GM04504 (cell line): Measurements from ENCODE around the gene SLAMF7.

Experiments
- DNase-seq: peaks from one replicate; pipeline ENCODE4 v3.0.0-alpha.2; 2012; ENCODE audit warnings: low read depth

Gene SLAMF7

DNA sequence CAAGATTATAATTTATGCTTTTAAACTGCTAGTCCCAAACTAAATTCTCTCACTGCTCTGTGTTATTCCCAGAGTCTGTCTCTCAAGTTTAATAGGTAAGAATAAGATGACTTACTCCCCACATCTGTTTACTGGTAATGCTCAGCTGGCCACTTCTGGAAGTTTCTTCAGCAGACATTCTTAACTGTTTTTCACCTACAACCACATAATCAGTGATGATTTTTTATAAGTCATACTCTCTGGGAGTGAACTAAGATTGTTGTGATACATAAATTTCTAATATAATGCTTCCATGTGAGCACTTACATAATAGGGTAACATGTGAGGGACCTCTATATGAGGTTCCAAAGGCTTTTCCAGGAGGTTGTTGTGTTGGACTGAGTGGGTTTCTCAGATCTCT is 8.7 kb downstream of the SLAMF7 start:
- DNase-seq: no peak

DNA sequence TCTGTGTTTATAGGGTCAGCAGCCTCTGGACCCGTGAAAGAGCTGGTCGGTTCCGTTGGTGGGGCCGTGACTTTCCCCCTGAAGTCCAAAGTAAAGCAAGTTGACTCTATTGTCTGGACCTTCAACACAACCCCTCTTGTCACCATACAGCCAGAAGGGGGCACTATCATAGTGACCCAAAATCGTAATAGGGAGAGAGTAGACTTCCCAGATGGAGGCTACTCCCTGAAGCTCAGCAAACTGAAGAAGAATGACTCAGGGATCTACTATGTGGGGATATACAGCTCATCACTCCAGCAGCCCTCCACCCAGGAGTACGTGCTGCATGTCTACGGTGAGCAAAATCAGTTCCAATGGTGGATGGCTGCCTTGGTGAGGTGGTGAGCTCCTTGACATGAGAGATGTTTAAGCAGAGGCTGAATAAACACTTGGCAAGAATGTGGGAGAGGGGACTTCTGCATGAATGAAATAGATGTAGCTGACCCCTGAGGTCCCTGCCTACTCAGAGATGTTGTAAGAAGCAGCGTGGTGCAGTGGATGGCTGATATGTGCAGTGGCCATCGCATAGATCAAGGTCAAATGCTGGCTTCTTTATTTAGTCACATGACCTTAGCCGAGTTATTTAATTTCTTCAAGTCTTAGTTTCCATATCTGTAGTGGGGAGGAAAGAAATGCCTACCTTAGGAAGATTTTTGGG is 9.3 kb downstream of the SLAMF7 start:
- no peak for DNase-seq

DNA sequence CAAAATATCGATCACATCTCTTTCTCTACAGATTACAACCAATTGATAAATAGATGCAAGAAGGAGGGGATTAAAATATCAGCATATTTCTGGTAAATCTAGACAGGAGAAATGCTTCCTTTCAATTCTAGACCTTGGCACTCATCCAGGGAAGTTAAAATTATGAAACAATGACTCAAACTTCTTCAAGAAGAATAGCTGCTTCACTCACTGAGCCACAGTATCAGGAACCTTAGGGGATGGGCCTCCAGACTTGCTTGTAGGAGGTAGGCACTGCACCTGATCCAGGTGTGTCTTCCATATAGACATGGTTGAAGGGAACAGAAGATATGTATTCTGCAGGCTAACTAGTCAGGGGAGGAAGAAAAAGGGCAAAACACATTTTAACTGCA is 9.8 kb downstream of the SLAMF7 start:
- no peak for DNase-seq

DNA sequence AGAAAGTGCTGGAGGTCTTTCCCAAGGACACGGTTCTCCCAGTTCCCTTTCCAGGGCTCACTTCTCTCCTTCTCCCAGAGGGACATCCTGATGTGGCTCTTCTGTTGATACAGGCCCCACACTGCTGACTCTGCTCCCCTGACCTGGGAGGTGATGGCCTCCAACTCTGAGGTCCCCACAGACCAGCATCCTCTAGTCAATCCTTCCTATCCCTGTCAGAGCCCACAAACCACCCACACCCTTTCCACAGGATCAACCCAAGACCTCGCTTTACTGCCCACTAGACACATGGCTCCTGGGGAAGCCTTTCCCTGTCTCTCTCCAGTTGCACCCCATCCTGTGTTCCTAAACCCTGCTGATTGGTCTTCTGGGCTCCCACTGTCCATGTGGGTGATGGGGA is 11.6 kb downstream of the SLAMF7 start:
- DNase-seq: no peak

DNA sequence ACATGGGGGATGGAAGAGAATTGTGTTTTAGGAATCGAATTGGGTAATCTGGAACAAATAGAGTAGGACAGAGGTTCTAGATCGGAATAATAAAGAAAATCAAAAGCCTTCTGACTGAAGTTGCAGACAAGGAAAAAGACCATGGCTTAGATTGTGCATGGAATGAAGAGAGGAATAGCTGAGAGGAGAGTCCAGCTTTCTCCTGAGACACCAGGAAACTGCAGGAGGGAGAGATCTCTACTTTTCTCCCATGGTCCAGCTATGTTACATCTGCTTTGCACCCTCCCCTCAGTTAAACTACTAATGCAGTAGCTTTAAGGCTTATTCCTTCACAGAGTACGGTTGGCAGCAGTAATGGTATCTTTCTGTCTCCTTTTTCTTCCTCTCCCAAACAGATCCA is 13.4 kb downstream of the SLAMF7 start:
- no peak for DNase-seq

DNA sequence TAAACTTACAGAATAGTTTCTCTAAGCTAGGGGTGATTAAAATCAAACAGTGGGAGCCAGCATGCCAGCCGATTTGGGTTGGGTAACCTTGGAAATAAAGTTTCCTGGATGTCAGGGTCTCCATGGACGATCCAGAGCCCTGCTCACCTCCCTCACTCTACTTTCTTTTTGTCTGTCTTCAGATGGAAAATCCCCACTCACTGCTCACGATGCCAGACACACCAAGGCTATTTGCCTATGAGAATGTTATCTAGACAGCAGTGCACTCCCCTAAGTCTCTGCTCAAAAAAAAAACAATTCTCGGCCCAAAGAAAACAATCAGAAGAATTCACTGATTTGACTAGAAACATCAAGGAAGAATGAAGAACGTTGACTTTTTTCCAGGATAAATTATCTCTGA is 13.9 kb downstream of the SLAMF7 start:
- DNase-seq: no peak

DNA sequence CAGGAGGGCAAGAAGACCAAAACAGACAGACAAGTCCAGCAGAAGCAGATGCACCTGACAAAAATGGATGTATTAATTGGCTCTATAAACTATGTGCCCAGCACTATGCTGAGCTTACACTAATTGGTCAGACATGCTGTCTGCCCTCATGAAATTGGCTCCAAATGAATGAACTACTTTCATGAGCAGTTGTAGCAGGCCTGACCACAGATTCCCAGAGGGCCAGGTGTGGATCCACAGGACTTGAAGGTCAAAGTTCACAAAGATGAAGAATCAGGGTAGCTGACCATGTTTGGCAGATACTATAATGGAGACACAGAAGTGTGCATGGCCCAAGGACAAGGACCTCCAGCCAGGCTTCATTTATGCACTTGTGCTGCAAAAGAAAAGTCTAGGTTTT is 14.5 kb downstream of the SLAMF7 start:
- no peak for DNase-seq

DNA sequence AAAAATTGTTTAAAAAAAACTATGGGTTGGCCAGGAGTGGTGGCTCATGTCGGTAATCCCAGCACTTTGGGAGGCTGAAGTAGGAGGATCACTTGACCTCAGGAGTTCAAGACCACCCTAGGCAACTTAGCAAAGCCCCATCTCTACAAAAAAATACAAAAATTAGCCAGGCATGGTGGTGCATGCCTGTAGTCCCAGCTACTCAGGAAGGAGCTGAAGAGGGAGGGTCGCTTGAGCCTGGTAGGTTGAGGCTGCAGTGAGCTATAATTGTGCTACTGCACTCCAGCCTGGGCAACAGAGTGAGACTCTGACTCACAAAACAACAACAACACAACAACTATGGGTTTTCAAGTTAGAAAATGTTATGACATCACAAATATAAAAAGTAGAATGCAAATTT is 16.4 kb downstream of the SLAMF7 start:
- no peak for DNase-seq

DNA sequence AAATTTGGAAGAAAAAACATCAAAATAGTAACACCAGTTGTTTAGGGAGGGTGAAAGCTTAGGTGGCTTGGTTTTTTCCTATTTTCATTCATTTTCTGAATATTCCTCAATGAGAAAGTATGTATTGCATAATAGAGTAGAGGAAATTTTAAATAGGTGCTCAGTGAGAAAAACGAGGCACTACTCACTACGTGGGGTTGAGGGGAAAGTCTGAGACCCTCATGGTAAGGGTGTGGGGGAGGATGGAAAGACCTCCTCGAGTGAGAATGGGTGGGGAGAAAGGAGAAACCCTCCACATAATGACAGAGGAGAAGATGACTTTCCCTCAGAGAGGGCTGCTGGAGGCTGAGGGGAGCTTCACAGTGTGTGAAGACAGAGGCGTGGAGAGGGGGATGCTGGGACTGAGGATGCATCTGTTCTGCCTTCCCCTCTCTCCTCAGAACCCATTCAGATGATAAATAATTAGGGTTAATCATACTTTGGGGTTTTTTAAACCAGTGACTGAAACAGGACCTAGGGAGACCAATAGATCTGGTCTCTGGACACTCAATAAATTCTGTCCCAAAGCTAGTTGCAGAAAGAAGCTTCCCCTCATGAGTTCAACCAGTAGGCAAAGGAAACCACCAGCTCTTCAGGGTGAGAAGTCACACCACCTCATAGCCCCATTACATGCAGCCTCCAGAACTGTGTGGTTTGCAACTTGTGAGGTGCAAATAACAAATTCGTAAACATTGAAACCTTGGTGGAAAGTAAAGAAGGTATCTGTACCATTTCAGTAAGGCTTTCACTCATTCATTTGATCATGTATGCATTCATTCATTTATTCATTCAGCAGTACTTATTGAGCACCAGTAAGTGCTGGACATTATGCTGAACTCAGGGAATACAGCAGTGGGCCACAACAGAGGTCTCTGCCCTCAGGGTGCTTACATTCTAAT is 17.1 kb downstream of the SLAMF7 start:
- DNase-seq: no peak

DNA sequence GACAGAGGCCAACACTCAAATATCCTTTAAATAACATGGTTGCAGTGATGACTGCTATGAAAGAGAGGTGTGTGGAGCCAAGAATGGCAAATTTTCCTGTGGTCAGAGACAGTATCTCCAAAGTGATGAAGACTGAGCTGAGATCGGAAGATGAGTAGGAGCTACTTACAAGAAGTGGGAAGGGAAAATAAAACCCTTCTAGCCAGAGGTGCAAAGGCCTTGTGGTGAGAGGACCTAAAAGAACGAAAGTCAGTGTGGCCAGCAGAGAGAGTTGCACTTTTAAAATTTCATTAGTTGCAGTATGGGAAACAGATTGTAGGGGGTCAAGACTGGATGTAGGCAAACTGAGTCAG is 17.8 kb downstream of the SLAMF7 start:
- no peak for DNase-seq

DNA sequence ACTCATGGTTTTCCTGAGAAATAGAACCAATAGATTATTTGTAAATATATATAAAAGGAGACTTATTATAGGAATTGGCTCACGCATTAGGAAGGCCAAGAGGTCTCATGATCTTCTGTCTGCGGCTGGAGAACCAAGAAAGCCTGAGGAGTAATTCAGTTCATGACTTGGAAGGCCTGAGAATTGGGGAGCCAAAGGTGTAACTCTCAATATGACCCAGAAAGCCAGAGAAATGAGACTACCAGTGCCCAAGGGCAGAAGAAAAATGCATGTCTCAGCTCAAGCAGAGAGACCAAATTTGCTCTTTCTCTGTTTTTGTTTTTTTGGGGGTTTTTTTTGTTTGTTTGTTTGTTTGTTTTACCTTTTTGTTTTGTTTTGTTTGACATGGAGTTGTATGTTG is 19.5 kb downstream of the SLAMF7 start:
- no peak for DNase-seq

DNA sequence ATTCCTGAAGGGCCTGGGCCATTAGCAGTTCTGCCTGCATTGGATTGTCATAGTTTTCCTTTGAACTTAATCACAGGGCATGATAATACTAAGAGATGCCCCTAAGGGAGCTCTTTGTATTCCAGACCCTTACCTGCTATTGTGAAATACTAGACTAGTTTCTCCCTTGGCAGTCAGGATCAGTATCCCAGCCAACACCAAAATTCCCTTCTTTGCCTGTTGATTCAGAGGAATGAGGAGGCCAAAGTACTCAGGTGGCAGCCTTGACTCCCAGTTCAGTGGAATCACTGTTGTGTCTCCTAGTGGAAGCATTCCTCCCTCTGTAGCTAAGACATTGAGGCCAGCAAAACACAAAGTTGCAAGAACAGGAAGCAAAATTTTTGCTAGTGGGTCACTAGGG is 20.7 kb downstream of the SLAMF7 start:
- no peak for DNase-seq

DNA sequence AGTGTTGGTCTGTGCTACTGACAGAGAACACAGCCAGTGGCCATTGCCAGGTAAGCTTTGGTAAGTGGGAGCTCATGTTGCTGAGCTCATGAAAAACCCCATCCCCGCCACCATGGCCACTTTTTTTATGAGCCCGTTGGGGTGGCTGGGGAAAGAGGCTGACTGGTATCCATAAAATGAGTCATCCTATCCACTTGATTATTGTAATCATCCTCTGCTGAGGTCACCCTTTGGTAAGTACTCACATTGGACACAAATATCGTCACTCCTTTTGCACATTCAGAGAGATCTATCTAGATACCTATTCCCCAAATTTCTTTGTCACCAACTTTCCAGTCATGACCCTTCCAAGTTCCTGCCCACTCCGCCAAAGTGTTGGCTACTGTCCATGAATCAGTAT is 22.0 kb downstream of the SLAMF7 start:
- DNase-seq: no peak

DNA sequence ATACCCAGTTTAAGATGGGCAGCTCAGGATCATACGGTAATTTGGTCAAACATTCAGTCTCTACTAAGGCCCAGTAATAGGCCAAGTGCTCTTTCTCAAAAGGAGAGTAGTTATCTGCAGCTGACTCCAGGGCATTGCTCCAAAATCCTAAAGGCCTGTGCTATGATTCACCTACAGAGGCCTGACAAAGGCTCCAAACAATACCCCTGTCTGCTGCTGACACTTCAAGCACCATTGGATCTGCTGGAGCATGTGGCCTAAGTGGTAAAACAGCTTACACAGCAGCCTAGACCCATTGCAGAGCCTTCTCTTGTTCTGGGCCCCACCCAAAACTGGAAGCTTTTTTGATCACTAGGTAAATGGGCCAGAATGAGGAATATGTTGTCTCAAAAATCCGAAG is 22.8 kb downstream of the SLAMF7 start:
- DNase-seq: no peak

DNA sequence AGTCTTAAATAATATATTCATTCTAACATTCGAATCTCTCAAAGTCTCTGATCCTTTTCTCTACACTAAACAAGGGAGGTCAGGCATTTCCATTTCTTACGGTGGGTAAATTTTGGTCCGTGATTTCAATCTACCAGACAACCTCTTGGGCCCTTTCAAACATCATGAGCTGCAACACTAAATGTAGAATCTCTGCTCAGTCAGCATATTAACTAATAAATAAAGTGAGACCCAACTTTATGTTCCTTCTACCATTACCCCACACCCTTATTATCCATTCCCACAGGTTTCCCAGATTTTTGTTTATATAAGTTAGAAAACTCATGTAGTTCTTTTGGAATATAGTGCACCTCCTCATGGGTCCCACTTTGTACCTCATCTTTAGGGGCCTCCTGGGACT is 24.9 kb downstream of the SLAMF7 start:
- no peak for DNase-seq

DNA sequence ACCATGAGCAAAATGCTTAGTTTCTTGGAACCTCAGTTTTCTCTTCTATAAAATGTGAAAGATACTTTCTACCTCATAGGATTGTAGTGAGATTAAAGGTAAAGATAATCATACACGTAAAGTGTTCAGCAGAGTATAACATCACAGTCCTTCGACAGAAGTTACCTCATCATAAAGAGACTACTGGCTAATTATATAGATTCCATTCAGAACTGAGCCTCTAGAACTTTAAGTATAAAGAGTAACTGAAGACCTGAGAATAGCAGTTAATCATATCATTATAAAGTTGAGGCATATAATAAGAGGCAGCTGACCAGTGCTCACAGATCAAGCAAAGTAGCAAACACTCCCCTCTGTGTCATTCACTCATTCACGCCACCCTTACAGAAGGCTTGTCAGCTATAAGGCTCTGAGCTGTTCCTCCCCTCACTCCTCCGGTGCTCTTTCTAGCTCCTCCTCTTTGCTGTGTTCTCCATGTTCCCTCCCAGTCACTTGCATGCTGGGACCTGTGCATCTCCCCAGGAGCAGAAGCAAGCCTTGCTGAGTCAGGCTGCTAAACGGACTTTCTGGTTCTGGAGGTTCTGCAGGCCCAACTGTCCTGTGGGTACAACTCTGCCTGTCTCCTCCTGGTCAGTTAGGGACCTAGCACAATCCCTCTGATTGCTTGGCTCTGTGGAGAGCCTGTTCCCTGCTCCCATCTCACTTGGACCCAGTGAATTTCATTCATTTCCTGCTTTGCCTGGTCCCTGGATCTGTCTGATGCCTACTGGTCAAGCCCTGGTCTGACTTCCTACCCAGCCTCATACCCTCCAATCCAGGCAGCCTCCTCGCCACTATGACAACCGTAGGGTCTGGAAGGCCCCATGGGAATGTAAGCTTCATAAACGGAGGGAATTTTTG is 28.6 kb downstream of the SLAMF7 start:
- no peak for DNase-seq

DNA sequence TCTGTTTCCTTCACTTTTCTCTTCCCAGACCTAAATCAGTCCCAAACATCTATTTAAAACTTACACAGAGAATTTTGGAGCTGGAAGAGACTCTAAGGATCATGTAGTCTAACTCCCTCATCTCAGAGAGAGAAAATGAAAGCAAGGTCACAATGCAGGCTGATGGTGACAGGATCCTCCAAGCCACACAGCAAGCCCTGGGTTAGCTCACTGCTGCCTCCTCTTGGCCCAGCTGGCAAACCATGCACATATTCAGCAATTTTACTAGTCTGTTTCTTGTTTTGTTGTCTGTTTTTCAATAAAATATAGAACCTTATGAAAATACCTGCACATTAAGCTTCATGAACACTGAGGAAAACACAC is 29.2 kb downstream of the SLAMF7 start:
- DNase-seq: no peak

DNA sequence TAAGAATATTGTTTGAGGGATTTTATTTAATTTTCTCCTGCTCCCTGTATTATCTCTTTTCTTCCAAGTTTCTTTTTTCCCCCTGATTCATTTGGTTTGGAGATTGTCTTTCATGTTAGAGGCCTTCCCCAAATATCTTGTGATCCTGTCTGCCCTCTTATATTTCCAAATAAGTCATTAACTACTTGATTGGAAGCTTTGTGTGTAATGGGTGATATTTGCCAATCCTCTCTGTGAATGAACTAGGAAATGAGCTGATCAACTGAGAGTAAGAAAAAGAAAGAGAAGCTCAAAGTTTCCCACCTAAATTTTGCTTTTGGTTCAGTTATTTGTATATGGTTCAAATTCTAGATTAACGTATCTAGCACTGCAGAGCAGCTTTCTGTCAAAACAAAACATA is 33.3 kb downstream of the SLAMF7 start:
- DNase-seq: no peak

DNA sequence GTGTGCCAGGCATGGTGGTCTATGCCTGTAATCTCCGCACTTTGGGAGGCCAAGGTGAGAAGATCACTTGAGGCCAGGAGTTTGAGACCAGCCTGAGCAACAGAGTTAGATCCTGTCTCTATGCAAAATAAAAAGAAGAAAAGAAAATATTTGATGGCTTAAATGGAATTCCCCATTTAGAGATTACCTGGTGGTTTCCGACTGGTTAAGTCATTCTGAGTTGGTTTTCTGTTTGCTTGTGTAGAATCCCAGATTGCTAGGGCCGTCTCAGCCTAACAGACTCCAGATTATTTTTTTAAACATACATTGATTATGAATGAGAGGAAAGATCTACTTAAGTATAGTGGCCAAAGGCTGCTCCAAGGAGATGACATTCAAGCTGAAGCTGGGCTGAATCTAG is 34.0 kb downstream of the SLAMF7 start:
- DNase-seq: no peak

DNA sequence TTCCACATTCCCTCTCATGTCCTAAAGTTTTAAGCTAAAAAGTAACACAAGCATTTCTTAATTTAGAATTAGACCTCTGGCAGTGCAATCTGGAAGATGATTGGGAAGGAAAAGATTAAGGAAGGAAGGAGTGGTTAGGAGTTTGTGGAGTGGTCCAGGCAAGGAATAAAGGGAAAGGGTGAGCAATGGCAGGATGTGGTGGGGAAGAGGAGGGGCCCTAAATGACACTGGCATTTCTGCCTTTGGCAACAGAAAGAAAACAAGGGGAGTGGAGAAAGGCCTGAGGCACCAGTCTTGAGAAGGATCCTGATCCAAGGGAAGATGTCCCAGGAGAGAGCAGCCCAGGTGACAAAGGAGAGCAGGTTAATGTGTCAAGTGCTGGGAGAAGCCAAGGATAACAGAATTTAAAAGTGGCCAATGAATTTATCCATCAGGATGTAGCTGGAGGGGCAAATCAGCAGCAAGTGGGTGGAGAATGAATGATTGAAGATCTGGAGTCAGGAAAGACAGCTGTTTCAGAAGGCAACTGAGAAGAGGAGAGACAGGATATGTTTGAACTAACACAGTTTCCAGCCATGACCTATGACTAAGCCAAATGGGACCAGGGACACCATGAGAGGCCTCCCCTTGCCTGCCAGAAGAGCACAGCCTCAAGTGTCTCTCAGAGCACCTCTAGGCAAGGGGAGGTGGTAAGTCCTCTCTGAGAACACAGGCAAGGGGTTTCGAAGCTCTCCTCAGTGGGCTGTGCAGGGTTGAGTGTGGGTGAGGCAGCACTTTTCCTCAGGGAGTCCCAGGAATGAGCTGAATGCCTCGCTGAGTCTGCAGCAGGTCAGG is 36.1 kb downstream of the SLAMF7 start:
- DNase-seq: no peak

DNA sequence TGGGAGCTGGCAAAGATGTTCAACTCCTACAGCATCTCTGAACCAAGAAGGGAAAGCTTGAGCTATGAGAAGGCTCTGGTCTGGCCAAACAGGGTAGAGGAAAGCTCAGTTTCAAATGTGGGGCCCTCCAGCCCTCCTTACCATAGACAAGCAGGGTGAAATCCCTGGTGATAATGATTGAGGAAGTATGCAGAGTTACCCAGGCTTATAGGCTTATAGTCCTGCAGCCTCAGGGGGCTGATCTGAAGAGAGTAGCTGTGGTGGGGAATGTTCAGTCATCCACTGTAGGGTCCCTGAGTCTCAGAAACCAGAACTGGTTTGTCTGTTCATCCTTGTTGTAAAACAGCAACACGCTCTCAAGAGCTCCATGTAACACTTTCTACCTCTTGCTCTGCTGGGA is 37.1 kb downstream of the SLAMF7 start:
- no peak for DNase-seq
